SK-N-MC (cell line): Measurements from ENCODE around the gene ATP1B2.

Experiments used
- EZH2 ChIP-seq: fragments of 200-600 bp; sonication (generic); IDR thresholded peaks from one replicate; pipeline ENCODE4 v1.6.1; 2017; ENCODE audit warnings: antibody characterized with exemption
- FOXP2 ChIP-seq: optimal IDR thresholded peaks from 2 replicates; pipeline ENCODE3; 2011; ENCODE audit warnings: mild to moderate bottlenecking, moderate library complexity; ENCODE audit not compliant: insufficient read depth; ENCODE audit errors: extremely low read length, control extremely low read depth
- POLR2AphosphoS5 ChIP-seq: IDR thresholded peaks from 2 replicates; pipeline ENCODE4 v1.6.1; 2012; ENCODE audit warnings: mild to moderate bottlenecking, low read depth, low read length, borderline replicate concordance

GRCh38 chr17:7606280-7606679 is 44.4 kb upstream of the ATP1B2 start:
- TF ChIP-seq POLR2AphosphoS5: no peak
- TF ChIP-seq EZH2: no peak
- TF ChIP-seq FOXP2: no peak
